ENCODE results near the gene NRN1. TPM values are rescaled to one million over a fixed set of nuclear protein-coding genes. Genes with fewer than 3 reads are reported as not detected.

NRN1 gene
- total and polyA plus RNA-seq, 2 donors (not counting 3 experiments of a cell fraction or from before 2014, with no cell fraction given): 12.8 to 26.2 TPM

- ChIA-PET CTCF (interaction anchor here (1.2 to 2.1 kb wide), 4 partner anchors 8 to 550 kb away, joined by 6 to 11 read pairs (median 8); partner anchors contain the start of gene NRN1), POLR2A (no interaction called here)
- H3K27me3 ChIP-seq (ENCODE audit: control insufficient read depth in 2 of 2, insufficient read depth in 2 of 2, low read length in 2 of 2): peaks cover 34 to 69% of the 10 kb centered on the region in 2 experiments
- FAIRE-seq (no peak), DNase-seq (ENCODE audit: low read depth, low spot score) (peak; percentile 12)
- dilution Hi-C loops (cut with MboI; ENCODE audit: extremely low pct_ligation_motif_present, low sequenced_read_pairs) (no loop called here), intact Hi-C loops (cut with micrococcal nuclease) (no loop called here)
- H3K4me1 ChIP-seq (ENCODE audit: control insufficient read depth, extremely low read depth, insufficient read depth, low read length): peaks cover 9% of the 10 kb centered on the region
- no peak overlapping the region for H3K4me3 ChIP-seq (replicated peaks in 1 of 3; ENCODE audit: insufficient read depth in 1 of 3, low read depth in 1 of 3, low read length in 3 of 3)
- BruUV-seq (replicated peaks): no TSS peak
- no peaks in the 10 kb centered on the region for H3K9me3 ChIP-seq (replicated peaks; ENCODE audit: control insufficient read depth, insufficient read depth, low read length)
- no peaks in the 10 kb centered on the region for H3K79me2 ChIP-seq (ENCODE audit: control insufficient read depth, insufficient read depth, low read length)
- TF ChIP-seq JUN (IDR thresholded peaks at IDR 0.05; ENCODE audit: borderline replicate concordance, insufficient read depth, insufficient read length, low read depth): no peak
- TF ChIP-seq GATA2 (IDR thresholded peaks at IDR 0.05; ENCODE audit: insufficient read depth, insufficient read length, low read depth, low read length): no peak
- TF ChIP-seq EZH2 (IDR thresholded peaks at IDR 0.05; ENCODE audit: borderline replicate concordance, low read depth, low read length, severe bottlenecking): no peak
- no peak for TF ChIP-seq MAX (IDR thresholded peaks at IDR 0.05; ENCODE audit: insufficient read depth, insufficient read length)
- TF ChIP-seq CTCF (IDR thresholded peaks at IDR 0.05; ENCODE audit: extremely low read depth in 1 of 2, insufficient read depth in 1 of 2, low read depth in 1 of 2, low read length in 2 of 2): no peak
- H4K20me1 ChIP-seq (replicated peaks; ENCODE audit: control insufficient read depth, extremely low read depth, insufficient read depth, low read length): no peaks in the 10 kb centered on the region
- H3K4me2 ChIP-seq (ENCODE audit: insufficient read depth, low read length): peak overlapping the region; percentile 49
- H3K9me1 ChIP-seq (replicated peaks; ENCODE audit: control insufficient read depth, extremely low read depth, insufficient read depth, low read length): no peaks in the 10 kb centered on the region
- H2AFZ ChIP-seq (ENCODE audit: low read depth, low read length): peak overlapping the region; percentile 38
- H3K36me3 ChIP-seq (ENCODE audit: control insufficient read depth in 2 of 2, extremely low read depth in 1 of 2, insufficient read depth in 2 of 2, low read length in 2 of 2): no peaks in the 10 kb centered on the region
- H3K27ac ChIP-seq (ENCODE audit: insufficient read depth, low read depth, low read length): no peak overlapping the region
- H3K9ac ChIP-seq (replicated peaks; ENCODE audit: extremely low read depth, insufficient read depth, low read length): no peak overlapping the region
Observed at GRCh38 chr6:5995658-5995948, 11.1 kb downstream of the NRN1 start.

Measured in endothelial cell of umbilical vein (primary cell).